ENCODE data around the gene OR10X1. TPM values are rescaled to one million over a fixed set of nuclear protein-coding genes. Genes with fewer than 3 reads are reported as not detected.

Gene OR10X1
- total RNA-seq, 4 donors from 2014 or later, result not detected

GRCh38 chr1:158552296-158552695 lies 27.4 kb downstream of the OR10X1 start:
- no peak for TF ChIP-seq EP300 (IDR thresholded peaks at IDR 0.05)
- no peak for TF ChIP-seq POLR2A (IDR thresholded peaks at IDR 0.05)
- TF ChIP-seq CTCF (IDR thresholded peaks at IDR 0.05), result no peak
- Histone ChIP-seq H3K4me1 (no peaks in the 10 kb centered on the region), H3K9me3 (no peaks in the 10 kb centered on the region), H3K36me3 (no peaks in the 10 kb centered on the region), H3K27ac (no peak overlapping the region), H3K27me3 (no peaks in the 10 kb centered on the region), H3K4me3 (no peak overlapping the region)
- no peak for DNase-seq (ENCODE audit: low spot score in 2 of 2)
- WGBS, 2 donors, result 24 to 36% methylated on average over 1 of the region's 1 CpG

GRCh38 chr1:158547533-158547932 lies 32.2 kb downstream of the OR10X1 start:
- no peak for TF ChIP-seq EP300 (IDR thresholded peaks at IDR 0.05)
- no peak for TF ChIP-seq POLR2A (IDR thresholded peaks at IDR 0.05)
- no peak for TF ChIP-seq CTCF (IDR thresholded peaks at IDR 0.05)
- Histone ChIP-seq H3K27ac (no peak overlapping the region), H3K4me1 (no peaks in the 10 kb centered on the region), H3K27me3 (no peaks in the 10 kb centered on the region), H3K36me3 (no peaks in the 10 kb centered on the region), H3K9me3 (no peaks in the 10 kb centered on the region), H3K4me3 (no peak overlapping the region)
- 91 to 95% methylated on average over 2 of the region's 2 CpGs for WGBS, 2 donors
- no peak for DNase-seq (ENCODE audit: low spot score in 2 of 2)

- no peaks in the 10 kb centered on the region for H3K9me3 ChIP-seq
- no peak overlapping the region for H3K27ac ChIP-seq
- no peaks in the 10 kb centered on the region for H3K27me3 ChIP-seq
- DNase-seq (ENCODE audit: low spot score in 2 of 2), result no peak
- 71 to 73% methylated on average over 2 of the region's 2 CpGs for WGBS, 2 donors
- H3K36me3 ChIP-seq, result no peaks in the 10 kb centered on the region
- no peaks in the 10 kb centered on the region for H3K4me1 ChIP-seq
- H3K4me3 ChIP-seq, result no peak overlapping the region
- TF ChIP-seq CTCF (IDR thresholded peaks at IDR 0.05) (no peak), EP300 (IDR thresholded peaks at IDR 0.05) (no peak), POLR2A (IDR thresholded peaks at IDR 0.05) (no peak)
Observed at GRCh38 chr1:158537609-158538008, 42.1 kb downstream of the OR10X1 start.

GRCh38 chr1:158534496-158534895 lies 45.2 kb downstream of the OR10X1 start:
- Histone ChIP-seq H3K36me3 (no peaks in the 10 kb centered on the region), H3K4me1 (no peaks in the 10 kb centered on the region), H3K4me3 (no peak overlapping the region), H3K27me3 (no peaks in the 10 kb centered on the region), H3K9me3 (no peaks in the 10 kb centered on the region), H3K27ac (no peak overlapping the region)
- WGBS, 2 donors, result 40 to 43% methylated on average over 5 of the region's 5 CpGs
- no peak for DNase-seq (ENCODE audit: low spot score in 2 of 2)
- no peak for TF ChIP-seq CTCF (IDR thresholded peaks at IDR 0.05)
- no peak for TF ChIP-seq POLR2A (IDR thresholded peaks at IDR 0.05)
- no peak for TF ChIP-seq EP300 (IDR thresholded peaks at IDR 0.05)

Other genes starting within 250 kb of the OR10X1 start
- gene CD1B, start 248.4 kb downstream of the OR10X1 start, total RNA-seq, result not detected
- gene CD1E, start 226.0 kb downstream of the OR10X1 start, total RNA-seq, result 1 to 10 TPM in 1 of 4 donors, not detected in 3; 1.4 TPM
- not detected for gene OR10T2, start 180.4 kb downstream of the OR10X1 start, total RNA-seq
- gene OR10K2, start 153.7 kb downstream of the OR10X1 start, total RNA-seq, result not detected
- not detected for gene OR10K1, start 118.1 kb downstream of the OR10X1 start, total RNA-seq
- gene OR10R2, start 107.7 kb downstream of the OR10X1 start, total RNA-seq, result not detected
- gene OR6Y1, start 25.5 kb downstream of the OR10X1 start, total RNA-seq, result not detected
- not detected for gene OR6P1, start 9.3 kb downstream of the OR10X1 start, total RNA-seq
- not detected for gene OR10Z1, start 25.4 kb upstream of the OR10X1 start, total RNA-seq
- gene SPTA1, start 106.8 kb upstream of the OR10X1 start, total RNA-seq, result under 1 TPM in 1 of 4 donors, not detected in 3; 0.21 TPM
- not detected for gene OR6K2, start 120.8 kb upstream of the OR10X1 start, total RNA-seq
- gene OR6K3, start 140.8 kb upstream of the OR10X1 start, total RNA-seq, result not detected
- not detected for gene OR6K6, start 174.8 kb upstream of the OR10X1 start, total RNA-seq
- not detected for gene OR6N1, start 192.3 kb upstream of the OR10X1 start, total RNA-seq
- gene OR6N2, start 201.3 kb upstream of the OR10X1 start, total RNA-seq, result not detected

All from tibial nerve (tissue), 4 donors.